HG03025 (cell line): ENCODE results near the gene ZBTB18.
"Not testable (repeated sequence)": the region's sequence is repeated elsewhere in the genome, so short reads cannot be mapped to it uniquely, and the experiment has no call there.

ENCODE experiments used
- ATAC-seq: cut with Tn5 transposase; IDR thresholded peaks from one replicate; pipeline ENCODE4 v1.9.1; 2021; ENCODE audit warnings: mild to moderate bottlenecking, moderate library complexity; ENCODE audit not compliant: unreplicated experiment, low FRiP score

ZBTB18 gene

DNA sequence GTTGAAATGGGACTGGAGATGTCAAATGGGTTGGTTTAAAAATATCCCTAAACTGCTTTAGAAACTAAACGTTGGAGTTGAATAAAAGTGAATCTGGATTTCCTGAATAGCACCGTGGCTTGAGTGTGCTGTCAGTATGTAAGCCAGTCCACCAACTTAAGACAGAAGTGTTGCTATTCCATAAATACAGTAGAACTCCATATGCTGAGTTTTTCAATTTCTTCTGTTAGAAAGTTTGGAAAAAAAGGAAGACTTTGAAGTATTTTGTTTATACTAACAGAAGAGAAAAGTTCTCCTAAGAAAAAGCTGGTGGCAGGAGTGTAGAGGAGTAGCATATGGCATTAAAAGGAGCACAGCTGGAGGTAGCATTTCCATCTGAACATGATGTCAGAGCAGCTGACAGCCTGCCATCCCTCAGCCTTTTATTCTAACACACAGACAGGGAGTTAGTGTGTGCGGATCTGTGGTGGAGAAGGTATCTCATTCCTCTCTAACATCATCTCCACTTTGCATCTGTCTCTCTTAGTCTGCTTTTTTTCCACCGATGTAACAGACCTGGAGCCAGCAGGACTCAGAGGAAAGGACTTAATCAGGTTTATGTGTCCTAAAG lies at the start of gene ZBTB18:
Gene ZBTB18 (plus strand): TSS at position 449 of the 610 bp plus-strand sequence. CDS start 149 bp downstream, at position 598.
- ATAC-seq = no peak

DNA sequence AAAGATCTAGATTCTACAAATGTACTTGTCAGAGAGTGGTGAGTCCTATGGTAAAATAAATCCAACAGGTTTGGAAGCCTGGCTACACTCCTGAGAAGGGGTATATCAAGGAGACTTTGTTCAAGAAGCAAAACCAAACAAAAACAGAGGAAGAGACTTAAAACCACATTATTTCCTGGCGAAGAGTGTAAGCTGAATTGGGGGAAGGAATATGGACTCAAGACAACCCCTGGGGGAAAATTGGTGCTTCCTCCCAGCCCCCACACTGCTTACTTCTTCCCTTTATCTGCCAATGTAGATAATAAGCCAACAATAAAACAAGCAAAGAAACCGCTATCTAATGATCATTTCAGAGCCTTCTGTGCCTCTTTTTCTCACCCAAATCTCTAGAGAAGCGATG lies 48.4 kb upstream of the ZBTB18 start:
- no peak for ATAC-seq

DNA sequence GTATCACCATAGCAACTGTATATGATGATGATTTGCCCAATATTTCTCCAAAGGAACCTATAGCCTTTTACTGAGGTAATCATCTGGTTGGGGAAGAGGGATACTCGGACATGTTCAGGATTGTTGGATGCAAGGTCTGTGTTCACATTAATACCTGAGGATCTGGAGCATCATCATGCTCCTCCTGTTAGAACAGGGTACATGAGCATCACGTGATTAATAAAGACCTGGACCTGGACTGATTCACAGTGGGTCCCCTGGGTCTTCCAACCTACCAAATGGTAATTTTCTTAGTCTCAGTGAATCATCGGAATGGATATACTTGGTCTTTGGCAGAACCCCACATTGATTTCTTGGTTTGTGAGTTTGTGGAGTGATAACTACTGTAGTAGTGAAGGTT lies 45.6 kb upstream of the ZBTB18 start:
- ATAC-seq = no peak

DNA sequence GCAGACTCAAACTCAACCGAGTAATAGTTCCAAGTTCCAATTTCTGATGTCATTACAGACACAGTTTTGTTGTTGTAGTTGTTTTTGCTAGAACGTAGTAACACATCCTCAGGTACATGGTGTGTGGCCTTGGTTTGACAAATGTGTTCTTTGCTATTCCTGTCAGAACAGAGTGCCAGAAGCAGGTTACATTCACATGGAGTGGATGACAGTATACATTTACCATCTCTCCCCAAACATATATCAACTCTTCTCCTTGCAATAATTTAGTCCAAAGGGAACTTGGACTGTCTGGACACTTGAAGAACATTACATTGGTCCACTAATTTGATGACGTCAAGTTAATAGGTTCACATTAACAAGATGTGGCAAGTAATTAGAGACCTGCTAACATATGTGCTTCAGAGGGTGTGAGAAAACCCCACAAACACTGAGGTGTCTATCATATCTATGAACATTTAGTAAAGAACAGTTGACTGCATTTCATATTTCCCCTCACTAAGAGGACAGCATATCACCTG lies 44.6 kb upstream of the ZBTB18 start:
- no peak for ATAC-seq

DNA sequence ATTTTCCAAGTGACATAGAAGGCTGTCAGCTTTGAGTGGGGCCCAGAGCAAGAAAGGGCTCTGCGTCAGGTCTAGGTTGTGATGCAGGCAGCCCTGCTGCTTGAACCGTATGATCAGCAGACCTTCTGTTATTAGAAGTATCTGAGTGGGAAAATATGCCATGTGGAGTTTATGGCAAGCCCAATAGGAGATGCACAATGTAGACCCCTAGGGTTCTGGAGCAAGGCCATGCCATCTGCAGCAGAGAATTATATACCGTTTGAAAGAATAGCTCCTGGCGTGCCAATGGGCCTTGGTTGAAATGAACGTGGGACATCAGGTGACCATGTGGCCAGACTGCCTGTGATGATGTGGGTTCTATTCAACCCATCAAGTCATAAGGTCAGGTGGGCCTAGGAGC lies 44.1 kb upstream of the ZBTB18 start:
- ATAC-seq = no peak

DNA sequence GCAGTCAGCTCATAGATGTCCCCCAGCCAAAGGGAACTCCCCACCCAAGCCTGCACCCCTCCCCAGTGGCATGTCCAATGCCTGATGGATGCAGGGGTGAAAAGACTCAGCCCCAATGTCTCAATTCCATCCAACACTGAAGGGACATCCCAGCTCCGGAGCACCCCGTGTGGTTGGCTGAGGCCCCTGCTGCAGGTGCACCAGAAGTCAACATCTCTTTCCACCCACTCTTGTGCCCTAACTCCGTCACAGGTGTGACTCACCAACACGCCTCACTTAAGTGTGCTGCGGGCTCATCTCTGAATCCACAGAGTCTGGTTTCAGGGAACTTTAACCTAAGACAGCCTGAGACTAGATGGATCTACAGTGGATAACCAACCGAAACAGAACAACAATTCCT lies 40.9 kb upstream of the ZBTB18 start:
- no peak for ATAC-seq

DNA sequence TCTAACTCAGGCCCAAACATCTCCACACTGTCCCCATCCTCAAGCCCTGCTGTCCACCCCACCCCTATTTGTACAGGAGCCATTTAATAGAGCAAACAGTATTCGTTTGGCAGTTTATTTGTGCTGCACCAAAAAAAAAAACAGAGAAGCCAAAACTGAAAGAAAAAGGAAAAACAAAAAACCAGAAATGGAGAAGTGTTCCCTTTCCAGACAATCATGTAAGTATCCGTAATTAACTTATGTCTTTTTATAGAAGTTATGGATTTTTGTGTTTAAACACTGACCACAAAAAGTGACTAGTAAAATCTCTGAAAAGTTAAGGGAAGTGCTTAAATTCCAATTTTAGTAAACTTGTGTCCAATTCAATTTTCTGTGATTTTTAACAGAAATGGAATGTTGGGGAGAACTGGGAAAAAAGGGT lies 40.4 kb upstream of the ZBTB18 start:
- no peak for ATAC-seq

DNA sequence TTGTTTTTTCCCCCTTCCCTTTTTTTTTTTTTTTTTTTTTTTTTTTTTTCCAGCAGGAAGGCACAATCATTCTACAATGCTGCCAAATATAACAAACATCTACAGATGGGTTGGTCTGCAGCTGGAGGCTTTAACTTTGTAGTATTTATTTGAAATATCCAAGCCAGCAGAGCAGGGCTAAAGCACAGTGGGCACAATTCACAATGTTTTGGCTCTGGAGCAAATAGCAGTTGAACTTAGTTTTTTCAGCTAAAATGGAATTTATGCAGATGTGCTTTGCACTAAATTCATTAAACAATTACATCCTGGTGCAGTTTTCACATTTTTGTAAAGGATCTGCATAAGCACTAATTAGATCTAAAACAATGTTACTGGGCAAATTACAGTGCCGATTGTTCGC lies 39.8 kb upstream of the ZBTB18 start:
- no peak for ATAC-seq

DNA sequence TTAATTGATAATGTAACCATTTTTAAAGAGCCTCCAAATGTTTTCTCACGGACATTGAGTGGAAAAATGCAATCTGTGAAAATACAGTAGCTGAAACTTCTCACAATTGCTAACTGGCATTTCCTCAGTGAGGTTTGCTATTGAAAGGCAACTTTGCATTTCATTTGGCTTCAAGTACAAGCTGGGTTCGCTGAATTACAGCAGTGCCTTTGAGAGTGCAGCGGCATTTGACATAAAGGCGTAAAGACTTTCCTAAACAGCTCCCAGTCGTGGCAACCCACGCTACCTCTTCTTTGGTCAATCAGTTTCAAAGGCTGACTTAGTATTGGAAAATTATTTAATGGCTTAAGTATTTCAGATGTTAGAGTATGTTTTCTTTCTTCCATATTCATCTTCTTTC lies 39.3 kb upstream of the ZBTB18 start:
- ATAC-seq = no peak

DNA sequence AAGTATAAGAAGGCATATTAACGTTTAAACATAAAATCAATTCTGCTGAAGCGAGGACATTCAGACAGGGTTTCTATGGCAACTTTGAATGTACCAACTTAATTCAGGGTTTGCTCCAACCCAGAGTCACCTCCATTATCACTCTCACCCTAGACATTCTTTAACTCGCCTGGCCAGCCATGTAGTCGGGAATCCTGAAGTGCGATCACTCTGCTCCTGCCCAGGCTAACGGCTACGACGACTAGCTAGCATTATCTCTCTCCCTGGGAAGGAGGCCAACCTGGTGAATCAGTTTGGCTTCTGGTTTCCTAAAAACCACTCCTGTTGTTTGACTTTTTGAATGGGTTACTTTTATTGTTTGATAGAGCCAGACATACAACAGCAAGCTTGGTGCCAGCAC lies 38.9 kb upstream of the ZBTB18 start:
- no peak for ATAC-seq

DNA sequence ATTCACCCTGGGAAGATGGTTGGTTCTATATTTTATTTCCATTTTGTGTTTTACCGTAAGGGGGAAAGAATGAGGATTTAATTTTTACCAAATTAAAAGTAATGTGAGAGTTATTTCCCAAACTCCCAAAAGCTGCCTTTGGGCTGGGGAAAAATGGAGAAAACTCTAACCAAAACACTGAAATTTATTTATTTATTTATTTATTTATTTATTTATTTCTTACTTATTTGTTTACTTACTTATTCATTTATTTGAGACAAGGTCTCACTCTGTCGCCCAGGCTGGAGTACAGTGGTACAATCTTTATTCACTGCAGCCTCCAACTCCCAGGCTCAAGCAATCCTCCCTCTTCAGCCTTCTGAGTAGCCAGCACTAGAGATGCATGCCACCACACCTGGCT lies 38.0 kb upstream of the ZBTB18 start:
- ATAC-seq = no peak

DNA sequence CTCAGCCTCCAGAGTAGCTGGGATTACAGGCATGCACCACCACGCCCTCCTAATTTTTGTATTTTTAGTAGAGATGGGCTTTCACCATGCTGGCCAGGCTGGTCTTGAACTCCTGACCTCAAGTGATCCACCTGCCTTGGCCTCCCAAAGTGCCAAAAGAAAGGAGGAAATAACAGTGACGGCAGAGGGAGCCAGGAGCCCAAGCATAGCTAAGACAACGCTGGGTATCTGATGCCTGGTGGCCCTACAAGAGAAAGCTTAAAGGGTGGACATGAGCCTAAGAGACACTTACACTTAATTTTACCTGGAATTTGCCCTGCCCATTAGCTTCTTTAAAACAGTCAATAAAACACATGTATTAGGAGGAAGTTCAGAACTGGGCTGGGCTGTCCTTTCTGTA lies 36.2 kb upstream of the ZBTB18 start:
- ATAC-seq = not testable (repeated sequence)

DNA sequence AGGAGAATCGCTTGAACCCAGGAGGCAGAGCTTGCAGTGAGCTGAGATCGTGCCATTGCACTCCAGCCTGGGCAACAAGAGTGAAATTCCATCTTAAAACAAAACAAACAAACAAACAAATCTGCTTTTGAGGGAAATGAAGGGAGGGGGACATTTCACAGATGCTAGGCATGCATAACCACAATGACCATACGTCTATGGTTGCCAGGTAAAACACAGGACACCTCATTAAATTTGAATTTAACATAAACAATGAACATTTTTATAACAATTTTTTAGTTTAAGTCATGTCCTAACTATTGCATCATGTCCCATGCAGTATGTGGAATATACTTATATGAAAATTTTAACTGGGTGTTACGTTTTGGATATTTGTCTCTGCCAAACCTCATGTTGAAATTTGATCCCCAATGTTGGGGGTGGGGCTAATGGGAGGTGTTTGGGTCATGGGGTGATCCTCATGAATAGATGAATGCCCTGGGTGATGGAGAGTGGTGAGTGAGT lies 31.0 kb upstream of the ZBTB18 start:
- no peak for ATAC-seq

DNA sequence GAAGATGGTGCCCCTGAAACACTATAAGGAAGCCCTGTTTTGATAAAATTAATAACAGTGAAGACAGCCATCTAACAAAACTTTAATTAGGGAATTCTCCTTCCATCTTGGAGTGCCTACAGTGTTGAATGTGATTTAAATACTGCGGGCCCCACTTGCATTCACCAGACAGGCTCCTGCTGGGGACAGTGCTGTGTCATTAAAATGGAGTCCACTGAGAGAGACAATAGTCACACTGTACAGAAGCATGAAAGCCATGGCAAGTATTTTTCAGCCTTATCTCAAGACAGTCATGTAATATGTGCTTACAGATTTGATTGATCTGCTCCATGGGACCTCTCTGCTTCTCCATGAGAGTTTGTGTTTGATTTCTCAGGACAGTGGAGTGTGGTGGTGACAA lies 29.7 kb upstream of the ZBTB18 start:
- ATAC-seq = no peak

DNA sequence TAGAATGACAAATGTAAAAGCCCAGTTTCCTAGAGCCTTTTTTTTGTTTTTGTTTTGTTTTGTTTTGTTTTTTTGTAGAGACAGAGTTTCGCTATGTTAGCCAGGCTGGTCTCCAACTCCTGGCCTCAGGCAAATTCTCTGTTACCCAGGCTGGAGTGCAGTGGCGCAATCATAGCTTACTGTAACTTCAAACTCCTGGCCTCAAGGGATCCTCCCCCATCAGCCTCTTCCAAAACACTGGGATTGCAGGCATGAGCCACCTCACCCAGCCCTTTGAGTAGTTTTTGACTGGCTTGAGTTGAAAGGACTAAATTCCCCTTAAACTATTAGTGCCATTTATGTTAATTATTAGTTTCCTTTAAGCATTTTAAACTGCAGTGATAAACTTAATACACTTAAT lies 28.8 kb upstream of the ZBTB18 start:
- ATAC-seq = no peak

DNA sequence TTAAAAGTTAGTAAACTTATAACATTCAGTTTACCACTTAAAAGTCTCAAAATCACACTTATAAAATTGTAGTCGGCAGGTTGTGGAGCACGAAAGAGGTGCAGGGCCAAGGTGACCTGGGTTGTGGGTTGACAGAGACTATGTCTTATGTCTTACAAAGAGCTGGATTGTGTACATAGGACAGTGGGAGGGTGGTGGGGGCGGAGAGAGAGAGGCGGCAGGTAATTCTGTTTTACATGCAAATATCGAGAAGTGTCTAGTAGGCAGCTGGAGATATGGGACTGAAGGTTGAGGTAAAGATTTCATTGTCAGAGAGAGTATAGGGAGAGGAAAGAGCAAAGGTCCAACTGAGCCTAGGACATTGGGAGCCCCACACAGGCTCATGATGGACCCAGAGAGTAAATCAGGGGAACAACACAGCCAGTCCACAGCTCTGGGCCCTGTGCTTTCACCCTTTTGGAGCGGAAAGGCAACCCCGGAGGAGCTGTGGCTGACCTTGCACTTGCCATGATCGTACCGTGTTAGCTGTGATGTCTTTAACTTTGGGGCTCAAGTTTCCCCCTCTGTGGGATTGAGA lies 28.1 kb upstream of the ZBTB18 start:
- no peak for ATAC-seq

DNA sequence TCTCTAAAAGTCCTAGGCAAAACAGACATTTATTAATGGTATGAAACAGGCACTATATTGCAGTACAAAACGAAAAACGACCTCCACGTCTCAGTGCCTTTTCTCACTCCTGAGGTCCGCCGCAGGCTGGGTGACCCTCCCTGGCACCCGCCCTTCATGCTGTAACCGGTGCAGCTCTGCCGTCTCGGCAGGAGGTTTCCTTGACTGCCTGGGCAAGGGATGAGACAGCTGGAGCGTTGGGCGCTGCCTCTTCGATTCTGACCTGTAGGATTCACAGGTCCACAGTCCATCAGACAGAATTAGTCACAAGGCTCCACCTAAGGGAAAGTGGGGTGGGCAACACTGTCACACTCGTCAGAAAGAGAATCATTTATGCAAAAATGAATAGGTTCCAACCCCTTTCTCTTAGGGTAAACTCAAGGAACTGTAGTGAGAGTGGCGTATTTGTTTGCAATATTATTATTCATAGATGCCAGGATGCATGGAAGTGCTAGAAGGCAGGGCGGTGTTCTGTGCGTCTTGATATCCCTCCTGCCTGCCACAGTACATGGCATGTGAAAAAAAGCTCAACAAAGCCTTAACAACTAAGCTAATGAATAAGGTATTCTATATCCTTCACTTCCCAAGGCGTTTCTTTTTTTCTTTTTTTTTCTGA lies 23.5 kb upstream of the ZBTB18 start:
- no peak for ATAC-seq

DNA sequence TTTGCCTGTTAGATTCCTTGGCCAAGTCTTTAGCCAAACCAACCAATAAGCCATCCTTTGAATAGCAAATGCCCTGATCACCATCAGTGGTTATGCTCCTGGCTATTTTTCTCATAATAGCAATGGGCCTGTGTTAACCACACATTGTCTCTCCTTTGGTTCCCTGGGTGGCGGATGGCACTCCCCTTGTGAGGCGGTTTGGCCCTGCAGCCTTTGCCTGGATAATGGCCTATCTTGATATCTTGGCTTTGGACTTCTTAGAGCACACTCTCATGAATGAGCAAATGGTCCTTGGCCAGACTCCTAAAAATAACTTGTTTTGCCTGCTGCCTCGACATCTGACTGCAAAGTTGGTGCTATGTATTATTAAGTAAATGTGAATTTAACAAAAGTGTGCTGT lies 22.4 kb upstream of the ZBTB18 start:
- ATAC-seq = no peak

DNA sequence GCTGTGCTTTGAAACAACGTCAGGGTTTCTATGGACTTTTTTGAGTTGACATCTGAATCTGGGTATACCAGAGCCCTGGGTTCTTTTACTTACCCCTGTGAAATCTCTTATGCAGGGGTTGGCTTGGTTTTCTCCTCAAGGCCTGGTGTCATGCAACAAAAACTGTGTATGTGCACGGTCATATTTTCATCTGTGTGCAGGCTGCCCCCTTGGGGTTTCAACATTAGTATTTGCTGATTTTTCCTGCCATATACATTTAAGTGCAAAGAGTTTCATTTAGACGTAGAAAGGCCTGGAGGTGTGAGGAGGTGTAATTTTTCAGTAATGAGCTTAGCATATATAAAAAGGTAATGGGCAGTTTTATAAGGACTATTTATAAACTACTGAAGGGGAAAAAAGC lies 22.0 kb upstream of the ZBTB18 start:
- ATAC-seq = no peak

DNA sequence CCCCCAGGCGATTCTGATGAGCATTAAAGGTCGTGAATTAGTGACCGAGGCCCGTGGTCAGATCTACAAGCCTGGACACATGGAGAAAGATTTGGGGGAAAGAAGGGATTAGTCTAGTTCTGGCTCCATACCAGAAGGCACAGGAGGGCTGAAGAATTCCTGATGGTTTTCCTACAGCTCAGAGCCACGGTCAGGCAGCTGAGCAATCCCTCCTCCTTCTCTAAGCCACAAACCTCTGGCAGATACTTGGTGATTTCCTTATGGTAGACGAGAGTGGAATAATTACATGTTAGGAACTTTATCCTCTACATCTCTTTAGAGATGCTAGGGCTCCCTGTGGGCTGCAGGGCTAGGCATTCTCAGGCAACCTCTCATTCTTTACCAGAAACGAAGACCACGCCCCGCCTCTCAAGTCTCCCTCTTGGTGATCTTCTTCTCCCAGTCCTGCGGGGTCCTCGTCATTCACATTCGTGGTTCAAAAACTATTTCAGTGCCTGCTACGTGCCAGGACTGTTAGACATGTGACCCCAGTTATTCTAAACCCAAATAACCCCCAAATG lies 20.5 kb upstream of the ZBTB18 start:
- no peak for ATAC-seq

DNA sequence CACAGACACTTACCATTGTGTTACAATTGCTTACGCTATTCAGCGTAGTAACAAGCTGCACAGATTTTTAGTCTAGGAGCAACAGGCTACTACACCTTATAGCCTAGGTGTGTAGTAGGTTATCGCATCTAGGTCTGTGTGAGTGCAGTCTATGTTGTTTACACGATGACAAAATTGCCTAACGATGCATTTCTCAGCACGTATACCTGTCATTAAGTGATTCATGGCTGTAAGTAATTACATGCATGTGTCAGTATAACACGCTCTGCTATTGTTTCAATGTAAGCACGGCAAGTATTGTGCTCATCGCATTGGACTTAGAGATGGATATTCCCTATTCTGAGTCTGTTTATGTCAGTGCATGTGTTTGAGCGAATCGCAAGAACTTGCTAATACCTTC lies 15.7 kb upstream of the ZBTB18 start:
- ATAC-seq = no peak

DNA sequence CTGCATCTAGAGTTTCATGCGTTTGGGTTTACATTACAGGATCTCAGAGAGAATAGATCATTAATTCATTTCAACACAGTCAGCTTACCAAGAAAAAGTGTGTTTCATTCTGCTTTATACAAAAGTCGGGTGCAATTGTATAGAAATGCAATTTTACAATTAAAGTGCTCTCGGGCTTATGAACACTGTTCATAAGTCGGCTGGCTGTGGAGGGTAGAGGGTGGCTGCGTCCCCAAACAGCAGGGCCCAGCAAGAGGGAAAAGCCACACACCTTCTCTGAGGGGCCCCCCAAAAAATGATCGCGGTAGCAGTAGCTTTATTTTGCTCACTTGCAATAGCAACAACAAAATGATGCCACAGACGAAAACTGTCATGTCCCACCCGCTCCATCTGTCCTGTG lies 13.8 kb upstream of the ZBTB18 start:
- ATAC-seq = no peak
